ENCODE measurements around the gene LANCL2. TPM values are rescaled to one million over a fixed set of nuclear protein-coding genes. Genes with fewer than 3 reads are reported as not detected.

The LANCL2 gene
- total RNA-seq, 1 experiment from 2014 or later: 21.8 TPM

DNA sequence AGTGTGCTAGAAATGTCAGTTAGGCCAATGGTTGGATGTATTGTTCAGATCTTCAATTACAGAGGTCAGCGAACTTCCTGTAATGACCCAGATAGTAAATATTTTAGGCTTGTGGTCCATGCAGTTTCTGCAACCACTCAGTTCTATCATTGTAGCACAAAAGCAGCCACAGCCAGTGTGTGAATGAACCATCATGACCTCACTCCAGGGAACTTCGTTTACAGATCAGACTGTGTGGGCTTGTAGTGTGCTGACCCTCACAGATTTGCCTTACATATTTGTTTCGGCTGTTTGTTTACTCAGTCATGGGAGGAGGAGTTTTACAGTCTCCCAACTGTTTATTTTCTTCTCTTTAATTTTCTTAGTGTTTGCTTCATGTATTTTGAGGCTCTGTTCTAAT, 55.4 kb downstream of the LANCL2 start:
- ChIA-PET POLR2A (ENCODE audit: unreplicated experiment) (interaction anchor here (0.7 kb wide), 1 partner anchor 32 kb away, joined by 9 read pairs; no protein-coding TSS in a partner anchor), CTCF (interaction anchor here (0.7 kb wide), 1 partner anchor 621 kb away, joined by 6 read pairs; no protein-coding TSS in a partner anchor)
- Histone ChIP-seq H3K4me3 (no peak overlapping the region), H4K20me1 (ENCODE audit: insufficient read depth) (no peaks in the 10 kb centered on the region), H3K27ac (no peak overlapping the region), H3K4me2 (no peak overlapping the region), H3K4me1 (replicated peaks; ENCODE audit: insufficient read depth) (no peaks in the 10 kb centered on the region), H3K79me2 (ENCODE audit: low read depth) (no peaks in the 10 kb centered on the region), H3K27me3 (ENCODE audit: insufficient read depth, low read depth) (no peaks in the 10 kb centered on the region), H3K36me3 (ENCODE audit: low read depth) (no peaks in the 10 kb centered on the region), H3F3A (ENCODE audit: insufficient read depth, low read depth) (peaks cover 5% of the 10 kb centered on the region; the same call in 1 of the 2 replicates), H2AFZ (no peak overlapping the region), H3K9me2 (ENCODE audit: insufficient read depth) (no peaks in the 10 kb centered on the region), H3K9me3 (ENCODE audit: insufficient read depth, low read depth) (no peaks in the 10 kb centered on the region)
- intact Hi-C loops (cut with micrococcal nuclease; ENCODE audit: unreplicated experiment): no loop called here
- TF ChIP-seq, protein P1, sequence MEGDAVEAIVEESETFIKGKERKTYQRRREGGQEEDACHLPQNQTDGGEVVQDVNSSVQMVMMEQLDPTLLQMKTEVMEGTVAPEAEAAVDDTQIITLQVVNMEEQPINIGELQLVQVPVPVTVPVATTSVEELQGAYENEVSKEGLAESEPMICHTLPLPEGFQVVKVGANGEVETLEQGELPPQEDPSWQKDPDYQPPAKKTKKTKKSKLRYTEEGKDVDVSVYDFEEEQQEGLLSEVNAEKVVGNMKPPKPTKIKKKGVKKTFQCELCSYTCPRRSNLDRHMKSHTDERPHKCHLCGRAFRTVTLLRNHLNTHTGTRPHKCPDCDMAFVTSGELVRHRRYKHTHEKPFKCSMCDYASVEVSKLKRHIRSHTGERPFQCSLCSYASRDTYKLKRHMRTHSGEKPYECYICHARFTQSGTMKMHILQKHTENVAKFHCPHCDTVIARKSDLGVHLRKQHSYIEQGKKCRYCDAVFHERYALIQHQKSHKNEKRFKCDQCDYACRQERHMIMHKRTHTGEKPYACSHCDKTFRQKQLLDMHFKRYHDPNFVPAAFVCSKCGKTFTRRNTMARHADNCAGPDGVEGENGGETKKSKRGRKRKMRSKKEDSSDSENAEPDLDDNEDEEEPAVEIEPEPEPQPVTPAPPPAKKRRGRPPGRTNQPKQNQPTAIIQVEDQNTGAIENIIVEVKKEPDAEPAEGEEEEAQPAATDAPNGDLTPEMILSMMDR (conservative IDR thresholded peaks at IDR 0.05): no peak
- no peak for TF ChIP-seq EZH2 (IDR thresholded peaks at IDR 0.05; ENCODE audit: low read depth)
- no peak for DNase-seq
- BruUV-seq (replicated peaks): no TSS peak

DNA sequence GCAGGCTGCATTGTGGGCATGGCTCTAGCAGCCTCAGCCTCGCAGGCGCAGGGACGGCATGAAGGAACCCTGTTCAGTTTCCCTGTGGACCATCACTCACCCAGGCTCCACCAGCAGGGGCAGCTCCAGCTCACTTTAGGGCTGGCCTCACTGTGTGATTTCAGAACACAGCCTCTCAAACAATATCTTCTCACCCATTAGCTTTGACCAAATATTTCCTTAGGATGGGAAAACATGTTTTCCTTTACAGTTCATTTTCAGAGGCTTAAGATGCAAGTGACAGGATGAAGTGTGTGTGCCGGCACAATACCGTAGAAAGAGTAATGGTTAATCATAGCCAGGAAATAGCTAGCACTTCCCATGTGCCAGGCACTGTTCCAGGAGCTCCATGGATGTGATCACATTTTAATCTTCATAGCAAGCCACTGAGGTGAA, 58.2 kb downstream of the LANCL2 start:
- no peak for DNase-seq
- Histone ChIP-seq H3F3A (ENCODE audit: insufficient read depth, low read depth) (peaks cover 5% of the 10 kb centered on the region; the same call in 1 of the 2 replicates), H3K27ac (no peak overlapping the region), H3K4me1 (replicated peaks; ENCODE audit: insufficient read depth) (no peaks in the 10 kb centered on the region), H3K9me3 (ENCODE audit: insufficient read depth, low read depth) (no peaks in the 10 kb centered on the region), H2AFZ (no peak overlapping the region), H3K36me3 (ENCODE audit: low read depth) (no peaks in the 10 kb centered on the region), H3K4me3 (no peak overlapping the region), H4K20me1 (ENCODE audit: insufficient read depth) (no peaks in the 10 kb centered on the region), H3K4me2 (no peak overlapping the region), H3K79me2 (ENCODE audit: low read depth) (no peaks in the 10 kb centered on the region), H3K27me3 (ENCODE audit: insufficient read depth, low read depth) (no peaks in the 10 kb centered on the region), H3K9me2 (ENCODE audit: insufficient read depth) (no peaks in the 10 kb centered on the region)
- ChIA-PET POLR2A (ENCODE audit: unreplicated experiment) (no interaction called here), CTCF (interaction anchor here (0.5 to 0.6 kb wide), 2 partner anchors 136 to 156 kb away, joined by 3 to 5 read pairs; no protein-coding TSS in a partner anchor)
- BruUV-seq (replicated peaks): no TSS peak
- TF ChIP-seq, protein P1 (conservative IDR thresholded peaks at IDR 0.05): no peak
- TF ChIP-seq EZH2 (IDR thresholded peaks at IDR 0.05; ENCODE audit: low read depth): no peak
- intact Hi-C loops (cut with micrococcal nuclease; ENCODE audit: unreplicated experiment): no loop called here

DNA sequence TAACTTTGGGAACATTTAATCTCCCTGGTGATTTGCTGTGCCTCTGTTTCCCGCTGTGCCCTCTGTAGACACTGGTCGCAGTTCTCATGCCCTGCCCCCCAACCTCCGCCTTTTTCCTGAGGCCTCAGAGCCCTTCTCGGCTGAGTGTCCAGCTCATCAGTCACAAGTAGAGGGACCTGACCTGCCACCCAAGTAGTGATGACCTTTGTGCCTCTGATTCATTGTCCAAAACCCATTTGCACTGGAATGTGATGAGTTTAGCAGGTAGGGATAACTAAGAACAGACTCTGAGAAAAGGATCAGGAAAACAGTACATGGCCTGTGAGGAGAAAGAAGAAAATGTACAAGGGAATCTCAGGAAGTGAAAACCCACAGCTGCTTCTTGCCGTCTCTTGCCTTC, 58.8 kb downstream of the LANCL2 start:
- Histone ChIP-seq H4K20me1 (ENCODE audit: insufficient read depth) (no peaks in the 10 kb centered on the region), H3K36me3 (ENCODE audit: low read depth) (no peaks in the 10 kb centered on the region), H3K27me3 (ENCODE audit: insufficient read depth, low read depth) (no peaks in the 10 kb centered on the region), H3K9me3 (ENCODE audit: insufficient read depth, low read depth) (no peaks in the 10 kb centered on the region), H3K4me1 (replicated peaks; ENCODE audit: insufficient read depth) (no peaks in the 10 kb centered on the region), H3K79me2 (ENCODE audit: low read depth) (no peaks in the 10 kb centered on the region), H3K9me2 (ENCODE audit: insufficient read depth) (no peaks in the 10 kb centered on the region), H3F3A (ENCODE audit: insufficient read depth, low read depth) (peaks cover 5% of the 10 kb centered on the region; the same call in 1 of the 2 replicates), H3K4me2 (no peak overlapping the region), H3K4me3 (no peak overlapping the region), H2AFZ (no peak overlapping the region), H3K27ac (no peak overlapping the region)
- no peak for DNase-seq
- no TSS peak for BruUV-seq (replicated peaks)
- intact Hi-C loops (cut with micrococcal nuclease; ENCODE audit: unreplicated experiment): no loop called here
- POLR2A ChIA-PET (ENCODE audit: unreplicated experiment): no interaction called here
- CTCF ChIA-PET: interaction anchor here (0.7 to 1.0 kb wide), 2 partner anchors 10 to 16 kb away, joined by 3 read pairs; no protein-coding TSS in a partner anchor
- TF ChIP-seq EZH2 (IDR thresholded peaks at IDR 0.05; ENCODE audit: low read depth): no peak
- TF ChIP-seq, protein P1 (conservative IDR thresholded peaks at IDR 0.05): no peak

Data from PC-9 (cell line).